Measurements from ENCODE around the gene NALCN.

NALCN gene

DNA sequence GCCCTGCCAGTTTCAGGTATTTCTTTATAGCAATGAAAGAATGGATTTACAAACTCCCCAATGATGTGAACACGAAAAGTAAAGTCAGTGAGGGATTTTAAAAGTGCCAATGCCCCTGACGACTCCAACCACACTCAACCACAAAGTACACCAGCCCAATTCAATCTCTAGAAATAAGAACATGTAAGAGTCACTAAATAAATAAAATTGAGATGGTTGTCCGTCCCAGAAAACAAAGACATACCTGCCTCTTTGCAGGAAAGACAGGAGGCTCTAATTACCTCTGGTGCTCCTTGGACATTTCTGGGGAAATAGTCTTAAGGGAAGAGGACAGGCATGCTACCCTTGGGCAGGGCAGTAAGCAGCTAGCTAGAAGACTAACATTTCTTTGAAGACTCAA lies 55.8 kb downstream of the NALCN start:
- TF ChIP-seq, protein P1, sequence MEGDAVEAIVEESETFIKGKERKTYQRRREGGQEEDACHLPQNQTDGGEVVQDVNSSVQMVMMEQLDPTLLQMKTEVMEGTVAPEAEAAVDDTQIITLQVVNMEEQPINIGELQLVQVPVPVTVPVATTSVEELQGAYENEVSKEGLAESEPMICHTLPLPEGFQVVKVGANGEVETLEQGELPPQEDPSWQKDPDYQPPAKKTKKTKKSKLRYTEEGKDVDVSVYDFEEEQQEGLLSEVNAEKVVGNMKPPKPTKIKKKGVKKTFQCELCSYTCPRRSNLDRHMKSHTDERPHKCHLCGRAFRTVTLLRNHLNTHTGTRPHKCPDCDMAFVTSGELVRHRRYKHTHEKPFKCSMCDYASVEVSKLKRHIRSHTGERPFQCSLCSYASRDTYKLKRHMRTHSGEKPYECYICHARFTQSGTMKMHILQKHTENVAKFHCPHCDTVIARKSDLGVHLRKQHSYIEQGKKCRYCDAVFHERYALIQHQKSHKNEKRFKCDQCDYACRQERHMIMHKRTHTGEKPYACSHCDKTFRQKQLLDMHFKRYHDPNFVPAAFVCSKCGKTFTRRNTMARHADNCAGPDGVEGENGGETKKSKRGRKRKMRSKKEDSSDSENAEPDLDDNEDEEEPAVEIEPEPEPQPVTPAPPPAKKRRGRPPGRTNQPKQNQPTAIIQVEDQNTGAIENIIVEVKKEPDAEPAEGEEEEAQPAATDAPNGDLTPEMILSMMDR (IDR thresholded peaks at IDR 0.05), result no peak

DNA sequence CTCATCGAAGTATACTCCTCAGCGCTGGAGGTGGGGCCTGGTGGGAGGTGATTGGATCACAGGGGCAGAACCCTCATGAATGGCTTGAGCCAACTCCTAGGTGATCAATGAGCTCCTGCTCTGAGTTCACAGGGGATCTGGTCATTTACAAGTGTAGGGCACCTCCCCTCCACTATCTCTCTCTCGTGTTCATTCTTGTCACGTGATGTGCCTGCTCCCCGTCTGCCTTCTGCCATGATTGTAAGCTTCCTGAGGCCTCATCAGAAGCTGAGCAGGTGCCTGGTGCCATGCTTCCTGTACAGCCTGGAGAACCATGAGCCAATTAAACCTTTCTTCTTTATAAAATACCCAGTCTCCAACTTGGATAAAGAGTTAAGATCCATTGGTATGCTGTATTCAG lies 61.4 kb downstream of the NALCN start:
- TF ChIP-seq, protein P1 (IDR thresholded peaks at IDR 0.05), result no peak

GRCh38 chr13:101346942-101347728 lies 69.2 kb downstream of the NALCN start:
- TF ChIP-seq, protein P1 (IDR thresholded peaks at IDR 0.05), result no peak

DNA sequence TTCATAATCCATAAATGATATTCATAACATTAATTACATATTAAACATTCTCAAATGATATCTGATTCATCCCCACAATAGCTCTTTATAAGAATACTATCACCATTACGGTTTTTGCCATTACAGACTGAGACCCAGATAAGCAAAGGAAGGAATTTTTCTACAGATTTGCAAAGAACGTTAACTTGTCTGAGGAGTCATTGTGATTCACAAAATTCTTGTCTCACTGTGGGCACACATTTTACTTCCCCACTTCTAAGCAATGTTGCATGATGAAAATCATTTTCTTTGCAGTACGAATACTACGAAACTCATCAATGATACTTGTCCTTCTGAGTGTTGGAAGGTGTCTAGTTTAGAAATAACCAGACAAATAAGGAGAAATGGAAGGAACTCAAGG lies 70.1 kb downstream of the NALCN start:
- TF ChIP-seq, protein P1 (IDR thresholded peaks at IDR 0.05), result no peak

DNA sequence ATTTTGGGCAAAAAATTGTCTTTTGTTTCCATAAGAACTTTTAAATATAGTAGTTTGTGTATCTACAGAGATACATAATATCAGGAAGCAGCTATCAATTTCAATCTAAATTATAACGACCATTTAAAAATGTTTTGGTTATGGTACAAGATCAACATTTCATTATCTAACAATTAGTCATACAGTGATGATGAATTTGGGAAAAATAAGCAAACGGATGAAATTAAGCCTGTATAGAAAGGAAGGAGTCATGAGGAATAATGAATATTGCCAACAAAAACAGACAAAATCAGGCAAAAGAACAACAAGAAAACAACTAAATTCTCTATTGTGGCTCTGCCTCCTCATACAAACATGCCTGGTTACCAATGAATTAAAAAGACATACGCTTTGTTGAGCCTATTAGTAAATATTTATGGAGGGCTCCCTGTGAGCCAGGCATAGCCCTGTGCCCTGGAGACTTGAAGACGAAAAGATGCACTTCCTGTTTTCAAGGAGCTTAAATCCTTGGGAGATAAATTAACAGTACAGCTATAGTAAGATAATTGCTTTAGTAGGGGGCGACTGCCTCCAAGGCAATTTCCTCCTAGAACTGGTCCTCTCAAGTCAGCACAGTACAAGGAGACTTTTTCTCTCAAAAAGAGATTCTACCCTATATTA lies 73.0 kb downstream of the NALCN start:
- TF ChIP-seq, protein P1 (IDR thresholded peaks at IDR 0.05), result no peak

GRCh38 chr13:101341464-101341863 lies 74.8 kb downstream of the NALCN start:
- TF ChIP-seq, protein P1 (IDR thresholded peaks at IDR 0.05), result no peak

GRCh38 chr13:101339202-101339601 lies 77.1 kb downstream of the NALCN start:
- TF ChIP-seq, protein P1 (IDR thresholded peaks at IDR 0.05), result no peak

Measured in LNCAP (cell line).